PC-9 (cell line): ENCODE results near the gene PROZ. TPM values are rescaled to one million over a fixed set of nuclear protein-coding genes. Genes with fewer than 3 reads are reported as not detected.

Experiments
- BruUV-seq: library from RNA; stranded (reverse); fragments of 400-500 nt; replicated peaks from 2 replicates; lab custom pipeline; 2021; lab: Mats Ljungman, UMichigan
- CTCF ChIA-PET: fragments of 300-600 bp; sonication (Branson Sonifier 250); formaldehyde crosslinking; loops from one replicate; lab custom pipeline; 2022; ENCODE audit warnings: antibody characterized with exemption; lab: Charles Lee
- POLR2A ChIA-PET: fragments of 300-600 bp; sonication (Branson Sonifier 250); formaldehyde crosslinking; loops from one replicate; lab custom pipeline; 2022; ENCODE audit warnings: antibody characterized with exemption; ENCODE audit not compliant: unreplicated experiment; lab: Charles Lee
- DNase-seq, 2 experiments: peaks; one replicate each; pipeline versions ENCODE4 v3.0.0 to v3.0.0-alpha.2; 2015 to 2022; ENCODE audit warnings: mixed read lengths in 1 of 2
- H2AFZ ChIP-seq: fragments of 200-600 bp; sonication (generic); 2 replicates; pipeline ENCODE4 v1.8.1; 2017; ENCODE audit warnings: antibody characterized with exemption
- H3F3A ChIP-seq: fragments of 200-600 bp; sonication (generic); 2 replicates; pipeline ENCODE4 v1.8.1; 2017; ENCODE audit warnings: antibody characterized with exemption, mild to moderate bottlenecking, low read depth; ENCODE audit not compliant: insufficient read depth
- H3K27ac ChIP-seq: fragments of 200-600 bp; sonication (generic); 2 replicates; pipeline ENCODE4 v1.6.1; 2016; ENCODE audit warnings: mixed run types
- H3K27me3 ChIP-seq: fragments of 200-600 bp; sonication (generic); 2 replicates; pipeline ENCODE4 v1.6.1; 2016; ENCODE audit warnings: low read depth, mixed run types; ENCODE audit not compliant: insufficient read depth
- H3K36me3 ChIP-seq: fragments of 200-600 bp; sonication (generic); 2 replicates; pipeline ENCODE4 v1.6.1; 2016; ENCODE audit warnings: low read depth, mixed run types
- H3K4me1 ChIP-seq: fragments of 200-600 bp; sonication (generic); replicated peaks from 2 replicates; pipeline ENCODE4 v1.6.1; 2016; ENCODE audit warnings: mixed run types; ENCODE audit not compliant: insufficient read depth
- H3K4me2 ChIP-seq: fragments of 200-600 bp; sonication (generic); 2 replicates; pipeline ENCODE4 v1.6.1; 2017; ENCODE audit warnings: mixed run types
- H3K4me3 ChIP-seq: fragments of 200-600 bp; sonication (generic); 2 replicates; pipeline ENCODE4 v1.6.1; 2016; ENCODE audit warnings: mixed run types
- H3K79me2 ChIP-seq: fragments of 200-600 bp; sonication (generic); 2 replicates; pipeline ENCODE4 v1.6.1; 2017; ENCODE audit warnings: low read depth, mixed run types
- H3K9me2 ChIP-seq: fragments of 200-600 bp; sonication (generic); 2 replicates; pipeline ENCODE4 v1.8.1; 2017; ENCODE audit warnings: mild to moderate bottlenecking; ENCODE audit not compliant: insufficient read depth
- H3K9me3 ChIP-seq: fragments of 200-600 bp; sonication (generic); 2 replicates; pipeline ENCODE4 v1.8.1; 2016; ENCODE audit warnings: low read depth; ENCODE audit not compliant: insufficient read depth
- H4K20me1 ChIP-seq: fragments of 200-600 bp; sonication (generic); 2 replicates; pipeline ENCODE4 v1.8.1; 2017; ENCODE audit not compliant: insufficient read depth
- EZH2 ChIP-seq: fragments of 200-600 bp; sonication (generic); IDR thresholded peaks from 2 replicates; pipeline ENCODE4 v1.8.0; 2017; ENCODE audit warnings: antibody characterized with exemption, low read depth
- intact Hi-C: fragments of 100-400 bp; cut with micrococcal nuclease; formaldehyde crosslinking; loops from one replicate; pipeline ENCODE4 v1.10.0; 2022; ENCODE audit not compliant: unreplicated experiment
- total RNA-seq: library from RNA; stranded (reverse); gene quantifications from 2 replicates; pipeline ENCODE4 v1.2.3, GENCODE V29; 2021
- TF ChIP-seq, protein P1 (sequence below): fragments of 200-600 bp; sonication (generic); conservative IDR thresholded peaks from 2 replicates; pipeline ENCODE4 v1.6.1; 2017; ENCODE audit warnings: mixed run types, antibody characterized with exemption, mild to moderate bottlenecking, moderate library complexity

Gene PROZ
- total RNA-seq, 1 experiment from 2014 or later = not detected

DNA sequence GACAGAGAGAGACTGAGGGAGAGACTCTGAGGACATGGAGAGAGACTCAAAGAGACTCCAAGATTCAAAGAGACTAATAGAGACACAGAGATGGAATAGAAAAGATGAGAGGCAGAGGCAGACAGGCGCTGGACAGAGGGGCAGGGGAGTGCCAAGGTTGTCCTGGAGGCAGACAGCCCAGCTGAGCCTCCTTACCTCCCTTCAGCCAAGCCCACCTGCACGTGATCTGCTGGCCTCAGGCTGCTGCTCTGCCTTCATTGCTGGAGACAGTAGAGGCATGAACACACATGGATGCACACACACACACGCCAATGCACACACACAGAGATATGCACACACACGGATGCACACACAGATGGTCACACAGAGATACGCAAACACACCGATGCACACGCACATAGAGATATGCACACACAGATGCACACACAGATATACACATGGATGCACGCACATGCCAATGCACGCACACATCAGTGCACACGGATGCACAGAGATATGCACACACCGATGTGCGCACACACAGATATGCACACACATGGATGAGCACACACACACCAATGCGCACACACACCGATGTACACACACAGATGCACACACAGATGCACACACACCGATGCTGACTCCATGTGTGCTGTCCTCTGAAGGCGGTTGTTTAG, 39.2 kb upstream of the PROZ start:
- Histone ChIP-seq H3K4me1 (no peaks in the 10 kb centered on the region), H3K27ac (no peak overlapping the region), H3K27me3 (peaks cover 77% of the 10 kb centered on the region), H3K36me3 (no peaks in the 10 kb centered on the region), H3K9me3 (no peaks in the 10 kb centered on the region), H3K4me2 (no peak overlapping the region), H3K79me2 (no peaks in the 10 kb centered on the region), H2AFZ (no peak overlapping the region), H3K9me2 (no peaks in the 10 kb centered on the region), H3F3A (no peaks in the 10 kb centered on the region), H3K4me3 (no peak overlapping the region), H4K20me1 (no peaks in the 10 kb centered on the region)
- intact Hi-C loops = no loop called here
- no TSS peak for BruUV-seq
- DNase-seq = no peak
- CTCF ChIA-PET = no interaction called here
- POLR2A ChIA-PET = no interaction called here
- TF ChIP-seq, protein P1, sequence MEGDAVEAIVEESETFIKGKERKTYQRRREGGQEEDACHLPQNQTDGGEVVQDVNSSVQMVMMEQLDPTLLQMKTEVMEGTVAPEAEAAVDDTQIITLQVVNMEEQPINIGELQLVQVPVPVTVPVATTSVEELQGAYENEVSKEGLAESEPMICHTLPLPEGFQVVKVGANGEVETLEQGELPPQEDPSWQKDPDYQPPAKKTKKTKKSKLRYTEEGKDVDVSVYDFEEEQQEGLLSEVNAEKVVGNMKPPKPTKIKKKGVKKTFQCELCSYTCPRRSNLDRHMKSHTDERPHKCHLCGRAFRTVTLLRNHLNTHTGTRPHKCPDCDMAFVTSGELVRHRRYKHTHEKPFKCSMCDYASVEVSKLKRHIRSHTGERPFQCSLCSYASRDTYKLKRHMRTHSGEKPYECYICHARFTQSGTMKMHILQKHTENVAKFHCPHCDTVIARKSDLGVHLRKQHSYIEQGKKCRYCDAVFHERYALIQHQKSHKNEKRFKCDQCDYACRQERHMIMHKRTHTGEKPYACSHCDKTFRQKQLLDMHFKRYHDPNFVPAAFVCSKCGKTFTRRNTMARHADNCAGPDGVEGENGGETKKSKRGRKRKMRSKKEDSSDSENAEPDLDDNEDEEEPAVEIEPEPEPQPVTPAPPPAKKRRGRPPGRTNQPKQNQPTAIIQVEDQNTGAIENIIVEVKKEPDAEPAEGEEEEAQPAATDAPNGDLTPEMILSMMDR = no peak
- TF ChIP-seq EZH2 = no peak

DNA sequence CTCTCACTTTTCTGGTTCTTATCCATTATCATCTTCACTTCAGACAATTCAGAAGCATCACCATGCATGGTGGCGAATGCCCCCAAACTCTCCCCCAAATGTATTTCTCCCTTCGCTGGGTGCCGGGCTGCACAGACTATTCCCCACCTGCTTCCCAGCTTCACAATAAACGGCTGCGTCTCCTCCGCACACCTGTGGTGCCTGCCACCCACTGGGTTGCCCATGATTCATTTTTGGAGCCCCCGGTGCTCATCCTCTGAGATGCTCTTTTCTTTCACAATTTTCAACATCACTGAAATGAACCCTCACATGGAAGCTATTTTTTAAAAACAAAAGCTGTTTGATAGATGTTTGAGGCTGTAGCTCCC, 38.6 kb upstream of the PROZ start:
- Histone ChIP-seq H3F3A (no peaks in the 10 kb centered on the region), H3K4me2 (no peak overlapping the region), H3K9me2 (no peaks in the 10 kb centered on the region), H3K4me3 (no peak overlapping the region), H2AFZ (no peak overlapping the region), H3K9me3 (no peaks in the 10 kb centered on the region), H4K20me1 (no peaks in the 10 kb centered on the region), H3K36me3 (no peaks in the 10 kb centered on the region), H3K4me1 (no peaks in the 10 kb centered on the region), H3K27ac (no peak overlapping the region), H3K27me3 (peaks cover 76% of the 10 kb centered on the region), H3K79me2 (no peaks in the 10 kb centered on the region)
- CTCF ChIA-PET = no interaction called here
- no TSS peak for BruUV-seq
- POLR2A ChIA-PET = no interaction called here
- TF ChIP-seq, protein P1 = no peak
- no peak for TF ChIP-seq EZH2
- no peak for DNase-seq
- intact Hi-C loops = no loop called here

DNA sequence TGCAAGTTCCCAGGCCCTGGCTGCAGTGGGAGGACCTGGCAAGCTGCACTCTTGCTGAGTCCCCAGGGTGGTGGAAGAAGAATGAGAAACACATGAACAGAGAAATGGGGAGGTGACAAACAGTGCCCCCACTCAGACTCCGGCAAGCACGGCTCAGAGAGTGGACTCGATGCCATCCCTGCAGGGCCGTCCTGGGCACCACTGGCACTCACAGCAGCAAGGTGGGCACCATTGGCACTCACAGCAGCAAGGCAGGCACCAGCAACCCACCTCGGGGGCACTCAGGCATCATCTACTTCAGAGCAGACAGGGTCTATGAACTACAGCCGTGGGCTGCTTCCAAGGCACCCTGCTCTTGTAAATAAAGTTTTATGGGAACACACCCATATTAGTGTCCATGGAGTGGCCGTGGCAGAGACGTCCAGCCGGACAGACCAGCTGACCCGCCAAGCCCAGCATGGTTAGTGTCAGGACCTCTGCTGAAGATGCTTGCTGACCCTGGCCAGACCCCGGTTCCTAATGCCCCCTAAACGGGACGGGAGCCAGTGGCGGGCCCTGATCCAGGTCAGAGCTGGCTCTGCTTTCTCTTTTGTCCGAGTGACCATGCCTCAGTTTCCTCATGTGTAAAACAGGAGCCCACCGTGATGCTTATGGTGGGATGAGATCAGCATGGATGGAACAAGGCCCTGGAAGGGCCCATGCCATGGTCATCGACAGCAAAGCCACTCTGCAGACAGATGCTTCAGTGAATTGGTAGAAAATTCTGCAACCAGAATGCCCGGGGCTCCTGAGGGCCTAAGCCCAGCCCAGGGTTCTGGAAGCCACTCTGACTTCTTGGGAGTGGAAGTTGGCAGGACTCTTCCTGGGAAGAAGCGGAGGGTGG, 37.9 kb upstream of the PROZ start:
- Histone ChIP-seq H2AFZ (no peak overlapping the region), H3K27me3 (peaks cover 77% of the 10 kb centered on the region), H3K4me2 (no peak overlapping the region), H3K4me3 (no peak overlapping the region), H3K9me2 (no peaks in the 10 kb centered on the region), H3K36me3 (no peaks in the 10 kb centered on the region), H4K20me1 (no peaks in the 10 kb centered on the region), H3F3A (no peaks in the 10 kb centered on the region), H3K4me1 (no peaks in the 10 kb centered on the region), H3K79me2 (no peaks in the 10 kb centered on the region), H3K27ac (no peak overlapping the region), H3K9me3 (no peaks in the 10 kb centered on the region)
- intact Hi-C loops = no loop called here
- DNase-seq = no peak
- CTCF ChIA-PET = no interaction called here
- BruUV-seq = no TSS peak
- no peak for TF ChIP-seq EZH2
- TF ChIP-seq, protein P1 = no peak
- POLR2A ChIA-PET = no interaction called here
